Measurements from ENCODE around the gene TRPC4AP. TPM values are rescaled to one million over a fixed set of nuclear protein-coding genes. Genes with fewer than 3 reads are reported as not detected.

TRPC4AP gene
- total RNA-seq, 2 experiments from 2014 or later: 48.2 to 49.1 TPM

GRCh38 chr20:34983089-34983820, 109.4 kb downstream of the TRPC4AP start:
- POLR2A ChIA-PET: no interaction called here

GRCh38 chr20:34982270-34983088, 110.1 kb downstream of the TRPC4AP start:
- ChIA-PET POLR2A (interaction anchor here (0.6 kb wide), 1 partner anchor 620 kb away, joined by 4 read pairs; the partner anchor contains the start of gene ITCH), CTCF (interaction anchor here (0.7 kb wide), 1 partner anchor 120 kb away, joined by 4 read pairs; no protein-coding TSS in a partner anchor)

More at GRCh38 chr20:34983089-34983820, 109.4 kb downstream of the TRPC4AP start:
- CTCF ChIA-PET: no interaction called here

- ChIA-PET POLR2A (no interaction called here), CTCF (interaction anchor here (0.7 kb wide), 1 partner anchor 25 kb away, joined by 3 read pairs; no protein-coding TSS in a partner anchor)
Measured at GRCh38 chr20:34980543-34981233, 111.9 kb downstream of the TRPC4AP start.

- POLR2A ChIA-PET: no interaction called here
- CTCF ChIA-PET: no interaction called here
Measured at GRCh38 chr20:34979366-34980153, 113.0 kb downstream of the TRPC4AP start.

GRCh38 chr20:34978092-34978744, 114.4 kb downstream of the TRPC4AP start:
- ChIA-PET CTCF (no interaction called here), POLR2A (no interaction called here)

GRCh38 chr20:34977365-34978091, 115.1 kb downstream of the TRPC4AP start:
- ChIA-PET CTCF (no interaction called here), POLR2A (no interaction called here)

- CTCF ChIA-PET: no interaction called here
Measured at GRCh38 chr20:34976286-34976685, 116.3 kb downstream of the TRPC4AP start.

GRCh38 chr20:34974246-34974645, 118.4 kb downstream of the TRPC4AP start:
- POLR2A ChIA-PET: no interaction called here

More at GRCh38 chr20:34976286-34976685, 116.3 kb downstream of the TRPC4AP start:
- POLR2A ChIA-PET: no interaction called here

GRCh38 chr20:34971561-34972235, 120.9 kb downstream of the TRPC4AP start:
- POLR2A ChIA-PET: no interaction called here
- CTCF ChIA-PET: interaction anchor here (0.9 kb wide), 1 partner anchor 297 kb away, joined by 3 read pairs; no protein-coding TSS in a partner anchor

More at GRCh38 chr20:34974246-34974645, 118.4 kb downstream of the TRPC4AP start:
- CTCF ChIA-PET: interaction anchor here (0.6 to 1.1 kb wide), 3 partner anchors 100 to 122 kb away, joined by 3 read pairs; no protein-coding TSS in a partner anchor

GRCh38 chr20:34970846-34971560, 121.6 kb downstream of the TRPC4AP start:
- POLR2A ChIA-PET: no interaction called here
- CTCF ChIA-PET: interaction anchor here (0.9 kb wide), 1 partner anchor 298 kb away, joined by 3 read pairs; no protein-coding TSS in a partner anchor

GRCh38 chr20:34970193-34970840, 122.3 kb downstream of the TRPC4AP start:
- CTCF ChIA-PET: no interaction called here
- POLR2A ChIA-PET: no interaction called here

- ChIA-PET POLR2A (no interaction called here), CTCF (no interaction called here)
Measured at GRCh38 chr20:34968042-34968775, 124.4 kb downstream of the TRPC4AP start.

- ChIA-PET POLR2A (no interaction called here), CTCF (no interaction called here)
Measured at GRCh38 chr20:34967421-34967820, 125.2 kb downstream of the TRPC4AP start.

- ChIA-PET CTCF (no interaction called here), POLR2A (no interaction called here)
Measured at GRCh38 chr20:34965051-34965450, 127.6 kb downstream of the TRPC4AP start.

- POLR2A ChIA-PET: no interaction called here
- CTCF ChIA-PET: no interaction called here
Measured at GRCh38 chr20:34964486-34964885, 128.1 kb downstream of the TRPC4AP start.

All from activated CD8-positive, alpha-beta memory T cell treated with anti-CD3 and anti-CD28 coated beads for 36 hours (primary cell).